OCI-LY3 (cell line): Measurements from ENCODE around the gene VSIG10L.

ENCODE experiments used
- CTCF ChIP-seq: fragments of 200-600, 300-600 bp; sonication (generic); IDR thresholded peaks from 2 replicates; pipeline ENCODE4 v1.5.1; 2014; ENCODE audit warnings: antibody characterized with exemption, low read length, low read depth
- EZH2phosphoT487 ChIP-seq: fragments of 200-600 bp; shearing (Covaris generic); IDR thresholded peaks from 2 replicates; pipeline ENCODE4 v1.6.1; 2018; ENCODE audit warnings: antibody characterized with exemption, mixed run types, low read depth

- TF ChIP-seq EZH2phosphoT487, result no peak
- TF ChIP-seq CTCF, result no peak
These were observed 33.7 kb upstream of the VSIG10L start for GRCh38 chr19:51375504-51376221.
